Left lobe of liver (tissue), 2 donors: ENCODE results near the gene USP51. TPM values are rescaled to one million over a fixed set of nuclear protein-coding genes. Genes with fewer than 3 reads are reported as not detected.
A peak's percentile ranks its signal among the peaks of the same experiment; 100 is the strongest.
"Not testable (repeated sequence)": the region's sequence is repeated elsewhere in the genome, so short reads cannot be mapped to it uniquely, and the experiment has no call there.

Experiments used
- ATAC-seq: fragments of 200-7000 bp; cut with Tn5 transposase; one replicate; pipeline ENCODE4 v1.9.1; 2020; ENCODE audit warnings: mild to moderate bottlenecking, moderate library complexity
- DNase-seq: peaks from one replicate; pipeline ENCODE4 v3.0.0-alpha.2; 2020; ENCODE audit warnings: low spot score
- total RNA-seq: library from RNA; stranded (reverse); gene quantifications from one replicate; pipeline ENCODE4 v1.2.1, GENCODE V29; 2021
- donor health status: DM: no; HTN: no; CAD: no; lungs with moderate emphysema.
- donor health status: DM: no; HTN: yes; CAD: no.

Gene USP51
- 0.38 TPM for total RNA-seq

- DNase-seq (peak; percentile 49), ATAC-seq (peak; percentile 62)
Observed at GRCh38 chrX:55489314-55490009, at the start of gene USP51. TSS of gene USP51 (minus strand) at chrX:55489848. CDS start at chrX:55488939, 909 bp downstream.

DNA sequence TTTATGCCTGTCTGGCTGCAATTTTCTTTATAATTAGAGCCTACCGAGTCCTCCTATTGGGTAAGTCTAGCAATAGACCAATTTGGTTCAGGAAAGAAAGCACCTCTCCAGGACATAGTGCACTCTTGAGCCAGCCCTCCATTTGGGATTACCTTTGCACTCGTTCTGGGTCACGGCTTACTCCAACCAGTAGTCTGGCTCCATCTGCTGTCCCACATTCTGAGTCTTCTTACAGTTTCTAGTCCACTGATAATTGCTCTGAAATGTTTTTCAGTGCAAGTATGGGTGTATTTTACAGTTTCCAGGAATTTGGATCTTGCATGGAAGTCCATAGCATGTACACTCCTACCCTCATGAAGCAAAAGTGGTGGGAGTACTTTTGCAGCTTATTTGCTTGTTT is 34.8 kb upstream of the USP51 start:
- DNase-seq (no peak), ATAC-seq (peak; percentile 91)

DNA sequence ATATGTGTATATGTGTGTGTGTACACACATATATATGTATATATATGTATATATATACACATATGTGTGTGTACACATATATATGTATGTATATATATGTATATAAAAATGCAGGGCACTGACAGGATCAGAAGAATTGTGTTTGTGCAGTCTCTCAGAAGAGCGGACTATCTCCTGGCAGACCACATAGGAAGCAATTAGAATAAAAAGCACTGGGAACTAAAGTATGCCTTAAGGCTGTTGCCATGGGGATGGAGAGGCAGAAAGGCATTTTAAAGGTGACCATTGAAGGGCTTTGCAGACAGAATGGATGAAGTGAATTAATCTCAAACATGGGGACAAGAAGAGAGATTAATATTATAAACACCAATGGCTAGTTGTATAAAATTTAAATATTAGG is 33.7 kb upstream of the USP51 start:
- ATAC-seq (no peak), DNase-seq (no peak)

GRCh38 chrX:55522596-55523276 is 33.1 kb upstream of the USP51 start:
- peak; percentile 34 for ATAC-seq
- DNase-seq: no peak

DNA sequence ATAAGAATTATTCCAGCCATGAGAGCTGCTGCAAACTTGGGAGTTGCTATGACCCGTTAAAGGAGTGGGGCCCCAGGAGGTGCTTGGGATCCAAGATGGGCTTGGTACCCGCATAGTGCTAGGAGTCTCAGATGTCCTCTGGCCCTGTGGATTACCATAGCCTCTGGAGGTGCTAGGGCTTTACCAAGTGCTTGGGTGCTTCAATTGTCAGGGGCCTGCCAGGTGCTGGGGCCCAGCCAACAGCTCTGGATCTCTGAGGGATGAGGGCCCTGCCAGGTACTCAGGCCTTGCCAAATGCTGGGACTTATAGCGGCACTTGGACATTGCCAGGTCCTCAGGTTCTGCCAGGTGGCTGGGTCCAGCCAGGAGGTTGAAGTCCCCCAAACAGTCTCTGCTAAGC is 32.0 kb upstream of the USP51 start:
- ATAC-seq (no peak), DNase-seq (no peak)

GRCh38 chrX:55516794-55517481 is 27.3 kb upstream of the USP51 start:
- not testable (repeated sequence) for DNase-seq, ATAC-seq

- not testable (repeated sequence) for ATAC-seq, DNase-seq
Observed at GRCh38 chrX:55513045-55513737, 23.5 kb upstream of the USP51 start.

DNA sequence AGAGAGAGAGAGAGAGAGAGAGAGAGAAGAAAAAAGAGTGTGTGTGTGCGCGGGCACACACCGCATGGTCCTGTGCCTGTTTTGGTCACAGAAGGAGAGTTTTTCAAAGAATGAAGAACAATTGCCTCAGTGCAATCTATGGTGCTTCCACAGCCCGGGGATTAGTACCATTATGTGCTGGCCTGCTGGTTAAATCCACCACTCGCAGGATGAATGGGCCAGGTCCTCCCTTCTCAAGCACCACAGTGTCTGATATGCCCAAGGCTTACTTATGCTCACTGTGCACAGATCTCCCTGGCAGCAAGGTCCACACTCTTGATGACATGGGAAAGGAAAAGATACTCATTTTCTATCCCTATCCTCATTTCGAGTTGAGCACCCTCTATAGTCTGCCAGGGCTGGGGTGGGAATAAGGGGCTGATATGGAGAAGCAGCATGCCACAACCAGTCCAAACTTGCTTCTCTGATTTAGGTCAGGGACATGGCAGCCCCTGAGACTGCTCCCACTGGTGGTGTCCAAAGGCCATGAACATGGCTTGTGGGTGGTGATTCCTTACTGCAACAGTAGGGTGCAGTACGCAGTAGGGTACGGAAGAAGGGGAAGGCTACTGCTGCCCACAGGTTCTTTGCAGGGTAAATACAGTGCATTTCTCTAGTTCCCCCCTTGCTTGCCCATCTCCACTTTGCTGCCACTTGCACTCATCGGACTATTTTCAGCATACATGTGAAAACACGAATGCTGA is 18.9 kb upstream of the USP51 start:
- not testable (repeated sequence) for DNase-seq, ATAC-seq

DNA sequence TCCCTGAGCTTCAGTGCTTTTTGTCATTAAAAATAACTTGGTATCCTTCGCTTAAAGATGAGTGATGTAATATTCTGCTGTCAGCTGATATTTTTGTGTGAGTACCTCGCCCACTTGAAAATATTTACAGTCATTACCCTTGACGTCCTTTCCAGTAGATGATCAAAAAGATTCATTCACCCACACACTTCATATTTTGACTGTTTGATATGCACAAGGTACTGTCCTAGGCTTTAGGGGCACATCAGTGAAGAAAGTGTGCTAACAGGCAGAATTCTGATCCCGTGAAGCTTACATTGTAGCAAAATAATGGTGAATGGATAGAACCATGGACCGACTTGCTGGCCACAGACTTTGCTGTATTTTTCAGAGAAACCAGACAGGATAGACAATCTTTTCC is 18.1 kb upstream of the USP51 start:
- not testable (repeated sequence) for DNase-seq, ATAC-seq

- not testable (repeated sequence) for DNase-seq
- peak; percentile 51 for ATAC-seq
Observed at GRCh38 chrX:55507010-55507409, 17.4 kb upstream of the USP51 start.

GRCh38 chrX:55490974-55491373 is 1.3 kb upstream of the USP51 start:
- DNase-seq (no peak), ATAC-seq (peak; percentile 71)

- DNase-seq: no peak
- no peak for ATAC-seq
Observed at GRCh38 chrX:55490121-55490520, 473 bp upstream of the USP51 start.

DNA sequence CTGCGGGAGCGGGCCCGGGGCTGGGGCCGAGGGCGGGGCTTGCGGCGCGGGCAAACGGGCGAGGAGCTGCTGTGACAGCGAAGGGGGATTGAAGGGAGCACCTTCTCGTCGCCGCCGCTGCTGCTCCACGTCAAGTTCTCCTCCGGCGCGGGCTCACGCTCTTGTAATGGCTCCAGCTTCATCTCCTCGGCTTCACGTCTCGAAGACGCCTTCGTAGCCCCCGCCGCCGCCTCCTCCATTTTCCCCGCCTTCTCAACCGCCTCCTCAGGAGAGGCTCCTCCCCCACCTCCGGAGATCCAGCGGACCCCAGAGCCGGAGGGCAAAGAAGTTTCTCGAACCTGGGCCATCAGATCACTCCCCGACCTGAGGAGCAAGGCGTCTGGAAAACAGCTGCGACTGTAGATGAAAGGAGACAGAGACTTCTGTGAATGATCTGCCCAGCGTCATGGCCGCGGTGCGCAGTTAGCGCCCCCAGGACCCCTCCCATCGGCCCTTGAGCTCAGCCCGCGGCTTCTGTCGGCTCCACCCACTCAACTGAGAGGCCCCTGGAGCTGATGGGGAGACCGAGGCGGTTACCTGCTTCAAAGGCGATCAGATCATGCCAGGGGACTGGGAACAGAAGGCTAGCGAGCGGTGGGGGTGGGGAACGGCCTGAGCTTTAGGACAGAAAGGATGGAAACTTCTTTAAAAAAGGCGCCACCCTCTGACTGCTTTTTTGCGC is 895 bp downstream of the USP51 start:
- peak; percentile 70 for DNase-seq
- ATAC-seq: peak; percentile 81

DNA sequence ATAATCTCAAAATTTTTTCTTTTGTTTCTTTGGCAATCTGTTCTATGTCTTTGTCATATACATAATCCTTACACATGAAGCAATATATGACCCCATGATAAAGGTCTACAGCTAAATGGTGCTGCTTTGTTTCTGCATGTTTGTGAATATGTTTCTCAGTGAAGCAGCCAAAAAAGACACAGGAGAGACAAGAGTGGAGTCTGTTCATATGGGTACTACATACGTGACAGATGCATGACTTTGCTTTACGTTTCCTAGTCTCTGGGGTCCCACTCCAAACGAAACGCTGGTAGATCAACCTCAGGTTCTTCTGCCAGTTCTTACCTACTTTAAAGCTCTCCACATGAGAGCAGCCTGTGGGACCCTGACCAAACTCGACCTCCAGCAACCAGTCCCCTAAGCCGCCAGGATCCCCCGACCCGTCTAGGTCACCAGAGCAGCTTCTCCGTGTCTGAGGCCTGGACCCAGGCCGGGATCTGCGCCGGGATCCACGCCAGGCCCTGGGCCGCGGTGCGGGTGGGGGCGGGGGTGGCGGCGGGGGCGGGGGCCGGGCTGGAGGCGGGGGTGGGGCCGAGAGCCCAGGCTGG is 1.5 kb downstream of the USP51 start:
- ATAC-seq (peak; percentile 78), DNase-seq (peak; percentile 57)

GRCh38 chrX:55487143-55487542 is 2.5 kb downstream of the USP51 start:
- DNase-seq (no peak), ATAC-seq (no peak)

DNA sequence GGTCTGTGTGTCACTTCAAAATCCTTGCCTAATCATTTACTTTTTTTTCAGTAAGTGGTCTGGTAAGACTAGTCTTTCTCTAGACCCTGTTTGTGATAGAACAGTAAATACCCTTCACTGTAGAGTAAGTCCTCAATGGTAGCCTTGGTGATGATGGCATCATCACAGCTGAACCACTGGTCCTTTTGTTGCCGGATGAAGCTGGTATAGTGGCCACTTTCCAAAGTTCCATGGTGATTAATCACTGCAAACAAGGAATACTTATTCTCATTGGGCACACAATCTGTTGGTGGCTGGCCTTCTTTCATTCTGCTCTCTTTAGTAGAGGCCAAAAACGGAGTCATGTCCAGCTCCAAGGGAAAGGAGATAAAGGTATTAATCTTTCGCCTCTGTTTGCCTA is 2.9 kb downstream of the USP51 start:
- ATAC-seq: no peak
- no peak for DNase-seq

DNA sequence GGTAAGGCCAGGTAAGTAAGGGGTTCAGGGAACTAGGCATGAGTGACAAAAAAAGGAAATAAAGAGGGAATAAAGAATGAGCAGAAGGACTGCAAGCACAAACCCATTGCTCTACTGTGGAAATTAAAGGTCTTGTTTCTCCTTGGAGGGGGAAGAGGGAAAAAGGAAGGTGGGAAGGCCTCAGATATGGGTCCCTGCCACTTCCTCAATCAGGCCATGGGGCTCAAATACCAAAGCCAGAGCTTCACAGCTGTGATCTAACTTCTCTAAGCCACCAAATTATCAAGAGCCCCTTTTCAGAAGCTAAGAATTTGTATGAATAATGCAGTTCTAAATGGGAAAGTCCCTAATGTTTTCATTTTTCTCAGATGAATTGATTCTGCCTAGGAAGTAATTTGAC is 4.7 kb downstream of the USP51 start:
- no peak for ATAC-seq
- no peak for DNase-seq

DNA sequence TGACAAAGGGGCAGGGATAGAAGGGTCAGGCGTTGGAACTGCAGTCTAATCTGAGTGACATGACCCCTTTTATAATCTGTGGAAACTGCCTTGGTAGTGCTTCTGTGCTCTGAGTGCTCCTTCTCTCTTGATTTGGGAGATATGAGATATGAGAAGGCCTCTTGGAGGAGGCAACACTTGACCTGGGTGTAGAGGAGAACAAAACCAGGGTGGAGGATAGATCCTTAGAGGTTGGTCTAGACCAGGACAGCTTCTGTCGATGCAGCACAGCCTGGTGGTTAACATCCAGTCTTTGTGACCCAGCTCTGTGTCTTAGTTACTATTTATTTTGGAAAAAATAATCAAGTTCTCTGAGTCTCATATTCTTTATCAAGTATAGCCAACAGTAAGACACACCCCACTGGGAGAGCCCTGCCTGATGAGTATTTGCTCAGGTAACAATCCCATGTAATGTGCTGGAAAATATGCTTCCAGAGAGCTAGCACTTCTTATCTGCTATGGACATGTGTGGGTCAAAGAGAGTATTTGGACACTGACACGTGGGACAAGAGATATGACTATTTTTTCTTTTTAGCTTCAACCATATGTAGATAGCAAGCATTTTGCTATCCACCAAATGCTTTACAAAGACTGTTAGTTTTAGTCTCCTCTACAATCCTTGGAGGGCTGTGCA is 9.1 kb downstream of the USP51 start:
- ATAC-seq (no peak), DNase-seq (no peak)

DNA sequence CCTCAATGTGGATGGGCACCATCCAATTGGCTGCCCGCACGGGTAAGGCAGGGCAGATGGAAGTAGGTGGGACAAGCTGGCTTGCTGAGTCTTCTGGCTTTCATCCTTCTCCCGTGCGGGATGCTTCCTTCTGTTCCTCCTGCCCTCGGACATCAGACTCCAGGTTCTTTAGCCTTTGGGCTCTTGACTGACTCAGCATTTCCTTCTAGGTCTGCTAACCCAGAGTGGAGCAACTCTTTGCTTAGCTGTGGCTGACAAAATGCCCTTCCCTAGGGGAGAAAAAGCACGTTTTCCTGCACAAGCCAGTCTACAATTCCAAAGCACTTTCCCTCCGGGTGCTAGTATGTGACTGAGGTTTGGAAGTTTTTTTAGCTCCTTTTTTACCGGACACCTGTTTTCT is 9.7 kb downstream of the USP51 start:
- DNase-seq, ATAC-seq: not testable (repeated sequence)
